Body of pancreas (tissue), 4 donors: Measurements from ENCODE around the gene CAVIN4.

ENCODE experiments used
- POLR2A ChIP-seq, 3 donors: fragments of 450-650 bp; IDR thresholded peaks; one replicate each; pipeline ENCODE4 v1.6.1; 2016; ENCODE audit warnings: antibody characterized with exemption in 3 of 3, mild to moderate bottlenecking in 2 of 3
- TF ChIP-seq, protein P1 (sequence below), 7 experiments: fragments of 450-650 bp in 4 of 7; fragments of 200-600 bp in 3 of 7; sonication (generic) in 3 of 7; IDR thresholded peaks; one replicate each; pipeline ENCODE4 v1.5.1; 2016 to 2019; ENCODE audit warnings: antibody characterized with exemption in 7 of 7

DNA sequence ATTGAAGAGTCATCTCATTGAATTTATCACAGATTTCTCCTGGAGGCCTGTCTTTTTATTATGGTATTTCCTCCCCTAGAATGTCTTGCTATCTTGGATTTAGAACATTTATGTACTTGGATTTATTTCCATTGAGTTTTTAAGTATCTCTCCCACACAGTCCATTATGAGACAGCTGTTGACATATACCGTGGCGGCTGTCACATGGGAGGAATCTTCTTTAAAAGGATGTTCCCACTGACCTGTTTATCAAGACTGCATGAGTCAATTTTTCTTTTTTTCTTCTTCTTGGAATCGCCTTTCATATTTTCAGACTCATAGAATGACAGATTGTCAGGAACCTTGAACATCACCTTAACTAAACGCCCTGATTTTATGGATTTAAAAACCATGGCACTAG lies 2.9 kb upstream of the CAVIN4 start:
- TF ChIP-seq, protein P1, sequence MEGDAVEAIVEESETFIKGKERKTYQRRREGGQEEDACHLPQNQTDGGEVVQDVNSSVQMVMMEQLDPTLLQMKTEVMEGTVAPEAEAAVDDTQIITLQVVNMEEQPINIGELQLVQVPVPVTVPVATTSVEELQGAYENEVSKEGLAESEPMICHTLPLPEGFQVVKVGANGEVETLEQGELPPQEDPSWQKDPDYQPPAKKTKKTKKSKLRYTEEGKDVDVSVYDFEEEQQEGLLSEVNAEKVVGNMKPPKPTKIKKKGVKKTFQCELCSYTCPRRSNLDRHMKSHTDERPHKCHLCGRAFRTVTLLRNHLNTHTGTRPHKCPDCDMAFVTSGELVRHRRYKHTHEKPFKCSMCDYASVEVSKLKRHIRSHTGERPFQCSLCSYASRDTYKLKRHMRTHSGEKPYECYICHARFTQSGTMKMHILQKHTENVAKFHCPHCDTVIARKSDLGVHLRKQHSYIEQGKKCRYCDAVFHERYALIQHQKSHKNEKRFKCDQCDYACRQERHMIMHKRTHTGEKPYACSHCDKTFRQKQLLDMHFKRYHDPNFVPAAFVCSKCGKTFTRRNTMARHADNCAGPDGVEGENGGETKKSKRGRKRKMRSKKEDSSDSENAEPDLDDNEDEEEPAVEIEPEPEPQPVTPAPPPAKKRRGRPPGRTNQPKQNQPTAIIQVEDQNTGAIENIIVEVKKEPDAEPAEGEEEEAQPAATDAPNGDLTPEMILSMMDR (IDR thresholded peaks at IDR 0.05): no peak
- no peak for TF ChIP-seq POLR2A (IDR thresholded peaks at IDR 0.05)
